Parathyroid adenoma (tissue), 2 donors: Measurements from ENCODE around the gene WFDC2.

ENCODE experiments used
- H2AFZ ChIP-seq: fragments of 300-600 bp; sonication (generic); one replicate; pipeline ENCODE4 v1.7.0; 2017; ENCODE audit warnings: antibody characterized with exemption, mild to moderate bottlenecking
- H3K27ac ChIP-seq: fragments of 300-600 bp; sonication (generic); one replicate; pipeline ENCODE4 v1.7.0; 2017
- H3K27me3 ChIP-seq: fragments of 300-600 bp; sonication (generic); one replicate; pipeline ENCODE4 v1.7.0; 2017; ENCODE audit warnings: low read length; ENCODE audit not compliant: control insufficient read depth, insufficient read depth
- H3K36me3 ChIP-seq: fragments of 300-600 bp; sonication (generic); one replicate; pipeline ENCODE4 v1.7.0; 2017; ENCODE audit warnings: low read length; ENCODE audit not compliant: control insufficient read depth, insufficient read depth
- H3K4me1 ChIP-seq: fragments of 300-600 bp; sonication (generic); one replicate; pipeline ENCODE4 v1.7.0; 2017; ENCODE audit warnings: control low read depth
- H3K4me2 ChIP-seq: fragments of 300-600 bp; sonication (generic); one replicate; pipeline ENCODE4 v1.7.0; 2017; ENCODE audit warnings: low read length
- H3K4me3 ChIP-seq: fragments of 300-600 bp; sonication (generic); one replicate; pipeline ENCODE4 v1.7.0; 2017; ENCODE audit warnings: low read depth, low read length
- H3K79me2 ChIP-seq: fragments of 300-600 bp; sonication (generic); one replicate; pipeline ENCODE4 v1.7.0; 2017; ENCODE audit warnings: control low read depth
- H3K9ac ChIP-seq: fragments of 300-600 bp; sonication (generic); one replicate; pipeline ENCODE4 v1.7.0; 2017; ENCODE audit warnings: mild to moderate bottlenecking
- H3K9me3 ChIP-seq: fragments of 300-600 bp; sonication (generic); one replicate; pipeline ENCODE4 v1.7.0; 2017; ENCODE audit warnings: low read length; ENCODE audit not compliant: control insufficient read depth
- CTCF ChIP-seq: fragments of 300-600 bp; sonication (generic); IDR thresholded peaks from one replicate; pipeline ENCODE4 v1.7.0; 2017; ENCODE audit warnings: antibody characterized with exemption, mild to moderate bottlenecking
- donor health status: primary hyperparathyroidism.

WFDC2 gene

GRCh38 chr20:45518282-45518681, 48.7 kb downstream of the WFDC2 start:
- Histone ChIP-seq H3K27me3 (no peaks in the 10 kb centered on the region), H3K4me2 (no peak overlapping the region), H3K9me3 (no peaks in the 10 kb centered on the region), H3K36me3 (no peaks in the 10 kb centered on the region), H3K27ac (no peak overlapping the region), H3K4me1 (no peaks in the 10 kb centered on the region), H2AFZ (no peak overlapping the region), H3K4me3 (no peak overlapping the region), H3K79me2 (no peaks in the 10 kb centered on the region), H3K9ac (no peak overlapping the region)
- no peak for TF ChIP-seq CTCF

- Histone ChIP-seq H2AFZ (no peak overlapping the region), H3K4me1 (no peaks in the 10 kb centered on the region), H3K4me2 (no peak overlapping the region), H3K79me2 (no peaks in the 10 kb centered on the region), H3K36me3 (no peaks in the 10 kb centered on the region), H3K27me3 (no peaks in the 10 kb centered on the region), H3K9ac (no peak overlapping the region), H3K27ac (no peak overlapping the region), H3K9me3 (no peaks in the 10 kb centered on the region), H3K4me3 (no peak overlapping the region)
- TF ChIP-seq CTCF, result no peak
These were observed 54.3 kb downstream of the WFDC2 start for GRCh38 chr20:45523821-45524220.

GRCh38 chr20:45527294-45527693, 57.7 kb downstream of the WFDC2 start:
- H3K27ac ChIP-seq, result no peak overlapping the region
- H3K4me3 ChIP-seq, result no peak overlapping the region
- H3K9me3 ChIP-seq, result no peaks in the 10 kb centered on the region
- TF ChIP-seq CTCF, result no peak
- no peaks in the 10 kb centered on the region for H3K27me3 ChIP-seq
- no peaks in the 10 kb centered on the region for H3K36me3 ChIP-seq
- H2AFZ ChIP-seq, result no peak overlapping the region
- no peaks in the 10 kb centered on the region for H3K4me1 ChIP-seq
- H3K4me2 ChIP-seq, result no peak overlapping the region
- no peaks in the 10 kb centered on the region for H3K79me2 ChIP-seq
- H3K9ac ChIP-seq, result no peak overlapping the region
